ENCODE data around the gene RNF7. TPM values are rescaled to one million over a fixed set of nuclear protein-coding genes. Genes with fewer than 3 reads are reported as not detected.

Gene RNF7
- polyA plus RNA-seq, 3 donors: 92.2 to 206 (median 187) TPM

DNA sequence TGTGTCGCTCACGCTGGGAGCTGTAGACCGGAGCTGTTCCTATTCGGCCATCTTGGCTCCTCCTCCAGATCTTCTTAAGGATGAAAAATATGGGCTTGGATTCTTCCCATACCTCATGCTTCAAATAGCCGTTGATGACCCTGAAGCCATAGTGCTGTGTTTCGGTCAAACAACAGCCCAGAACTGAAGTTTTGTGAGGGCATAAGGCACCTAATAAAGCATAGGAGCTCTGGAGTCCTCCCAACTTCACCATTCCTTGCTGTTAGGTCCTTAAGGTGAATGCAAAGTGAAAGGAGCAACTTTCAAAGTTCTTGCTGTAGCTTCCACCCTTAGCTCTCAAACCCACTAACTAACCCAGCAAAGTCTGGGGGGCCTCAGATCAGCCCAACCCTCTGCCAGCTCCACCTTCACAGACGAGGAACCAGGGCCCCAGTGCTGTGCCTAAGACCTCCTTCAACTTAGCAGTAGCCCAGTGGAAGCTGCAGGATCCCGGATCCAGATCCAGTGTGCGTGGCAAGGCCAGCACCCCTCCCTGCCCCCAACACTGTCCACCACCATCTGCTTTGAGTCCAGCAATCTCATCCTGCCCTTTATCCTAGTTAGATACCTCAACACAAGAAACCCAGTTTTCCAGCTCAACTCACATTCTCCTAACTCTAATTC, 25.1 kb downstream of the RNF7 start, which contains the start of gene GRK7:
Gene GRK7 (plus strand): TSS at position 321 of the 663 bp plus-strand sequence. CDS start 14,877 bp downstream, outside the sequence.
- no peaks in the 10 kb centered on the region for H3K27me3 ChIP-seq (ENCODE audit: control insufficient read depth in 2 of 2, insufficient read depth in 2 of 2, low read length in 2 of 2)
- 100% methylated on average over 3 of the region's 9 CpGs for WGBS (ENCODE audit: insufficient coverage)
- no peaks in the 10 kb centered on the region for H3K9me3 Mint-ChIP-seq
- H3K9me3 ChIP-seq (replicated peaks in 1 of 2; ENCODE audit: control insufficient read depth in 1 of 2, insufficient read depth in 1 of 2, low read length in 2 of 2): no peaks in the 10 kb centered on the region
- H4K20me1 ChIP-seq (ENCODE audit: insufficient read depth, low read length): no peaks in the 10 kb centered on the region
- H3K4me1 ChIP-seq (ENCODE audit: control insufficient read depth in 1 of 2, insufficient read depth in 2 of 2, low read length in 2 of 2): peaks cover 9 to 10% of the 10 kb centered on the region in 2 donors
- H3K36me3 Mint-ChIP-seq: no peaks in the 10 kb centered on the region
- intact Hi-C loops (cut with micrococcal nuclease): no loop called here
- no peak within 1 kb of the TSS for H3K9ac ChIP-seq (ENCODE audit: insufficient read depth, low read length, poor library complexity, severe bottlenecking)
- H3K27ac ChIP-seq (ENCODE audit: low read depth in 1 of 2, low read length in 2 of 2): no peak within 1 kb of the TSS
- H3K79me2 ChIP-seq (ENCODE audit: insufficient read depth, low read length): no peaks in the 10 kb centered on the region
- no peak for DNase-seq
- TF ChIP-seq, protein P1, sequence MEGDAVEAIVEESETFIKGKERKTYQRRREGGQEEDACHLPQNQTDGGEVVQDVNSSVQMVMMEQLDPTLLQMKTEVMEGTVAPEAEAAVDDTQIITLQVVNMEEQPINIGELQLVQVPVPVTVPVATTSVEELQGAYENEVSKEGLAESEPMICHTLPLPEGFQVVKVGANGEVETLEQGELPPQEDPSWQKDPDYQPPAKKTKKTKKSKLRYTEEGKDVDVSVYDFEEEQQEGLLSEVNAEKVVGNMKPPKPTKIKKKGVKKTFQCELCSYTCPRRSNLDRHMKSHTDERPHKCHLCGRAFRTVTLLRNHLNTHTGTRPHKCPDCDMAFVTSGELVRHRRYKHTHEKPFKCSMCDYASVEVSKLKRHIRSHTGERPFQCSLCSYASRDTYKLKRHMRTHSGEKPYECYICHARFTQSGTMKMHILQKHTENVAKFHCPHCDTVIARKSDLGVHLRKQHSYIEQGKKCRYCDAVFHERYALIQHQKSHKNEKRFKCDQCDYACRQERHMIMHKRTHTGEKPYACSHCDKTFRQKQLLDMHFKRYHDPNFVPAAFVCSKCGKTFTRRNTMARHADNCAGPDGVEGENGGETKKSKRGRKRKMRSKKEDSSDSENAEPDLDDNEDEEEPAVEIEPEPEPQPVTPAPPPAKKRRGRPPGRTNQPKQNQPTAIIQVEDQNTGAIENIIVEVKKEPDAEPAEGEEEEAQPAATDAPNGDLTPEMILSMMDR (IDR thresholded peaks at IDR 0.05): no peak
- H3K4me3 Mint-ChIP-seq: no peak within 1 kb of the TSS
- H3K4me3 ChIP-seq (replicated peaks in 1 of 3; ENCODE audit: low read depth in 2 of 3, low read length in 3 of 3): no peak within 1 kb of the TSS
- no peaks in the 10 kb centered on the region for H3K36me3 ChIP-seq (replicated peaks in 1 of 2; ENCODE audit: control insufficient read depth in 1 of 2, insufficient read depth in 2 of 2, low read length in 2 of 2)
- H3K27ac Mint-ChIP-seq: no peak within 1 kb of the TSS
- no peak within 1 kb of the TSS for H2AFZ ChIP-seq (ENCODE audit: insufficient read depth, low read depth, low read length, poor library complexity, severe bottlenecking)
- no peak within 1 kb of the TSS for H3K4me2 ChIP-seq (replicated peaks; ENCODE audit: extremely low read depth, low read length, poor library complexity, severe bottlenecking)
- no peaks in the 10 kb centered on the region for H3K27me3 Mint-ChIP-seq (ENCODE audit: low read depth in 3 of 3)
- no peaks in the 10 kb centered on the region for H3K4me1 Mint-ChIP-seq

DNA sequence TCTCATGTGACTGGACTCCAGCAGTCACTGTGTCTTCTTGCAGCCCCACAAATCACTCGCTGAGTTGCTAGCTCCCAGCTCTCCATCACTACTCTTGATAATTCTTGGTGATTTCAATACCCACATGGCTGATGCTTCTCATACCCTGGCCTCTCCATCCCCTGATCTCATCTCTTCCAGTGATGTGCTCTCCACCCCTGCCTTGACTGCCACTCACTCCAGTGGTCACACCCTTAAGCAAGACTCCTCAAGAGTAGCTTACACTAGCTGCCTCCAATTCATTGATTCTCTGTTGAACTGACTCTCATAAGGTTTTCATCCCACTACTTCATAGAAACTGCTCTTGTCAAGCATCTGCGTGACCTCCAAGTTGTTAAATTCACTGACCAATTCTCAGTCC, 25.9 kb downstream of the RNF7 start:
- no peaks in the 10 kb centered on the region for H3K36me3 ChIP-seq (replicated peaks in 1 of 2; ENCODE audit: control insufficient read depth in 1 of 2, insufficient read depth in 2 of 2, low read length in 2 of 2)
- H3K4me2 ChIP-seq (replicated peaks; ENCODE audit: extremely low read depth, low read length, poor library complexity, severe bottlenecking): no peak overlapping the region
- no peak overlapping the region for H3K4me3 ChIP-seq (replicated peaks in 1 of 3; ENCODE audit: low read depth in 2 of 3, low read length in 3 of 3)
- H3K4me1 ChIP-seq (ENCODE audit: control insufficient read depth in 1 of 2, insufficient read depth in 2 of 2, low read length in 2 of 2): peaks cover 9 to 10% of the 10 kb centered on the region in 2 donors
- Mint-ChIP-seq H3K36me3 (no peaks in the 10 kb centered on the region), H3K27ac (no peak overlapping the region), H3K4me1 (no peaks in the 10 kb centered on the region), H3K27me3 (ENCODE audit: low read depth in 3 of 3) (peaks cover 0 to 1% (median 0%) of the 10 kb centered on the region in 3 donors), H3K9me3 (no peaks in the 10 kb centered on the region), H3K4me3 (no peak overlapping the region)
- no peaks in the 10 kb centered on the region for H4K20me1 ChIP-seq (ENCODE audit: insufficient read depth, low read length)
- no peaks in the 10 kb centered on the region for H3K27me3 ChIP-seq (ENCODE audit: control insufficient read depth in 2 of 2, insufficient read depth in 2 of 2, low read length in 2 of 2)
- no peak overlapping the region for H2AFZ ChIP-seq (ENCODE audit: insufficient read depth, low read depth, low read length, poor library complexity, severe bottlenecking)
- intact Hi-C loops (cut with micrococcal nuclease): no loop called here
- TF ChIP-seq, protein P1 (IDR thresholded peaks at IDR 0.05): no peak
- H3K79me2 ChIP-seq (ENCODE audit: insufficient read depth, low read length): no peaks in the 10 kb centered on the region
- no peak for DNase-seq
- H3K9me3 ChIP-seq (replicated peaks in 1 of 2; ENCODE audit: control insufficient read depth in 1 of 2, insufficient read depth in 1 of 2, low read length in 2 of 2): no peaks in the 10 kb centered on the region
- 92% methylated on average over 2 of the region's 2 CpGs for WGBS (ENCODE audit: insufficient coverage)
- H3K27ac ChIP-seq (ENCODE audit: low read depth in 1 of 2, low read length in 2 of 2): no peak overlapping the region
- no peak overlapping the region for H3K9ac ChIP-seq (ENCODE audit: insufficient read depth, low read length, poor library complexity, severe bottlenecking)

All from CD14-positive monocyte (primary cell).